Measurements from ENCODE around the gene TOB1. TPM values are rescaled to one million over a fixed set of nuclear protein-coding genes. Genes with fewer than 3 reads are reported as not detected.

TOB1 gene
- total and polyA plus RNA-seq, 9 of the 15 experiments (the other 6 are each of a cell fraction or from before 2014, with no cell fraction given) = 4.8 to 63.7 (median 13.2) TPM

DNA sequence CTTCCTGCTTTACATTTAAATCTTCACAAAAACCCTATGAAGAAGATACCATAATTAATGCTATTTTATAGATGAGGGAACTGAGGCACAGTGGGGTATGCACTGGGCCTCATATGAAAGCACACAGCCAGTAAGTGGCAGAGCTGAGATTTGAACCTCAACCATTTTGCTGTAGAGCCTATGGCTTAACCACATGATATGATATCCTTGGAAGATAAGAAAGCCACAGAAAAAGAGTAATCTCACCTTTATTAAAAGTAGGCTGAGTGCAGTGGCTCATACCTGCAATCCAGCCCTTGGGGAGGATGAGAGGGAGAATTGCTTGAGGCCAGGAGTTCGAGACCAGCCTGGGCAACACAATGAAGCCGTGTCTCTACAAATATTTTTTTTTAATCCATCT lies 15.0 kb upstream of the TOB1 start:
- ATAC-seq (no peak), DNase-seq (ENCODE audit: extremely low read depth in 1 of 4, low spot score in 3 of 4) (no peak), FAIRE-seq (no peak)
- 57% methylated on average over 2 of the region's 2 CpGs for WGBS (ENCODE audit: insufficient coverage, low coverage, missing lambda C conversion rate)
- in situ Hi-C loops (cut with MboI) (no loop called here), intact Hi-C loops (cut with micrococcal nuclease) (no loop called here)
- no peak overlapping the region for H3K27ac ChIP-seq (ENCODE audit: extremely low read depth, low read depth, low read length)
- H3K27me3 ChIP-seq (ENCODE audit: control insufficient read depth in 2 of 2, insufficient read depth in 2 of 2, low read length in 2 of 2) = no peaks in the 10 kb centered on the region
- no peak overlapping the region for H3K4me2 ChIP-seq (ENCODE audit: insufficient read depth, low read length)
- no peak overlapping the region for H3K4me3 ChIP-seq
- CTCF ChIA-PET (ENCODE audit: low intra/inter-chr PET ratio) = no interaction called here
- no peaks in the 10 kb centered on the region for H4K20me1 ChIP-seq (replicated peaks; ENCODE audit: control insufficient read depth, insufficient read depth, low read length)
- no peak overlapping the region for H3K9ac ChIP-seq (ENCODE audit: insufficient read depth in 1 of 2, low read depth in 2 of 2, low read length in 2 of 2)
- TF ChIP-seq KDM1A (IDR thresholded peaks at IDR 0.05) = 0 out of 4 replicates have a peak, but pooled peaks of 1 of the 2 experiments have one; percentile 13
- TF ChIP-seq NR3C1 (CRISPR knock-in tag; IDR thresholded peaks at IDR 0.05) = no peak
- POLR2A ChIA-PET = no interaction called here
- peaks cover 17 to 19% of the 10 kb centered on the region in 2 experiments; a peak in 3 of 5 replicates for H3K4me1 ChIP-seq (replicated peaks in 1 of 2; ENCODE audit: control insufficient read depth in 2 of 2, insufficient read depth in 2 of 2, low read length in 2 of 2)
- no peaks in the 10 kb centered on the region for H3K36me3 ChIP-seq (ENCODE audit: control insufficient read depth, insufficient read depth, low read length)
- BruUV-seq (replicated peaks) = no TSS peak
- H3K79me2 ChIP-seq (ENCODE audit: control insufficient read depth, insufficient read depth, low read length) = no peaks in the 10 kb centered on the region
- H2AFZ ChIP-seq (ENCODE audit: low read depth, low read length) = no peak overlapping the region
- no peaks in the 10 kb centered on the region for H3K9me1 ChIP-seq (ENCODE audit: control insufficient read depth, insufficient read depth, low read length)
- H3K9me3 ChIP-seq (replicated peaks; ENCODE audit: control insufficient read depth, insufficient read depth, low read depth, low read length) = peaks cover 3% of the 10 kb centered on the region

DNA sequence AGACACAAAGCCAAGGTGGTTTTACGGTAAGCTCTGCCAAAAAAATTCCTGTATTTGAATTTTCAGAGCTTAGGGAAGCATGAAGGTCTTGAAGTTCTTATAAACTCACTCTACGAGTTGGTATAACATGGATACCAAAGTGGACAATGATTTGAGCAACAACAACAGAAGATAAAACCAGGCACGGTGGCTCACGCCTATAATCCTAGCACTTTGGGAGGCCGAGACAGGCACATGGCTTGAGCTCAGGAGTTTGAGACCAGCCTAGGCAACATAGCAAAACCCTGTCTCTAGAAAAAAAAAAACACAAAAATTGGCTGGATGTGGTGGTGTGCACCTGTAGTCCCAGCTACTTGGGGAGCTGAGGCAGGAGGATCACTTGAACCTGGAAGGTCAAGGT lies 12.9 kb upstream of the TOB1 start:
- Histone ChIP-seq H3K9ac (ENCODE audit: insufficient read depth in 1 of 2, low read depth in 2 of 2, low read length in 2 of 2) (no peak overlapping the region), H4K20me1 (replicated peaks; ENCODE audit: control insufficient read depth, insufficient read depth, low read length) (no peaks in the 10 kb centered on the region), H3K9me1 (ENCODE audit: control insufficient read depth, insufficient read depth, low read length) (no peaks in the 10 kb centered on the region), H3K27me3 (ENCODE audit: control insufficient read depth in 2 of 2, insufficient read depth in 2 of 2, low read length in 2 of 2) (no peaks in the 10 kb centered on the region), H3K9me3 (replicated peaks; ENCODE audit: control insufficient read depth, insufficient read depth, low read depth, low read length) (peaks cover 3% of the 10 kb centered on the region), H2AFZ (ENCODE audit: low read depth, low read length) (no peak overlapping the region), H3K36me3 (ENCODE audit: control insufficient read depth, insufficient read depth, low read length) (no peaks in the 10 kb centered on the region), H3K79me2 (ENCODE audit: control insufficient read depth, insufficient read depth, low read length) (no peaks in the 10 kb centered on the region), H3K4me2 (ENCODE audit: insufficient read depth, low read length) (no peak overlapping the region), H3K27ac (ENCODE audit: extremely low read depth, low read depth, low read length) (no peak overlapping the region), H3K4me3 (no peak overlapping the region), H3K4me1 (replicated peaks in 1 of 2; ENCODE audit: control insufficient read depth in 2 of 2, insufficient read depth in 2 of 2, low read length in 2 of 2) (peaks cover 4 to 7% of the 10 kb centered on the region in 2 experiments; a peak in 3 of 5 replicates)
- FAIRE-seq (no peak), DNase-seq (ENCODE audit: extremely low read depth in 1 of 4, low spot score in 3 of 4) (no peak), ATAC-seq (no peak)
- no TSS peak for BruUV-seq (replicated peaks)
- in situ Hi-C loops (cut with MboI) = no loop called here
- WGBS (ENCODE audit: insufficient coverage, low coverage, missing lambda C conversion rate) = 57% methylated on average over 5 of the region's 5 CpGs
- CTCF ChIA-PET (ENCODE audit: low intra/inter-chr PET ratio) = no interaction called here
- POLR2A ChIA-PET = interaction anchor here (2.5 kb wide), 1 partner anchor 13 kb away, joined by 17 read pairs; the partner anchor contains the start of gene TOB1
- intact Hi-C loops (cut with micrococcal nuclease) = no loop called here
- TF ChIP-seq JUN (IDR thresholded peaks at IDR 0.05; ENCODE audit: borderline replicate concordance, low read depth, low read length) (no peak), JUN (CRISPR knock-in tag; IDR thresholded peaks at IDR 0.05; ENCODE audit: borderline replicate concordance) (no peak), ZNF316 (IDR thresholded peaks at IDR 0.05) (no peak), LCOR (CRISPR knock-in tag; IDR thresholded peaks at IDR 0.05) (no peak), NR2C1 (IDR thresholded peaks at IDR 0.05) (no peak), NR2C1 (tag; IDR thresholded peaks at IDR 0.05) (no peak), WHSC1 (IDR thresholded peaks at IDR 0.05; ENCODE audit: low read length) (no peak), SUPT5H (IDR thresholded peaks at IDR 0.05) (no peak), RHOXF2B (CRISPR knock-in tag; conservative IDR thresholded peaks at IDR 0.05) (no peak), IRF1 (CRISPR knock-in tag; IDR thresholded peaks at IDR 0.05; ENCODE audit: borderline replicate concordance) (no peak), EHMT2 (IDR thresholded peaks at IDR 0.05) (no peak), ZBTB7A (IDR thresholded peaks at IDR 0.05; ENCODE audit: borderline replicate concordance, control insufficient read depth, low read depth, low read length) (no peak), BACH1 (tag; IDR thresholded peaks at IDR 0.05) (no peak)
- TF ChIP-seq, protein P1, sequence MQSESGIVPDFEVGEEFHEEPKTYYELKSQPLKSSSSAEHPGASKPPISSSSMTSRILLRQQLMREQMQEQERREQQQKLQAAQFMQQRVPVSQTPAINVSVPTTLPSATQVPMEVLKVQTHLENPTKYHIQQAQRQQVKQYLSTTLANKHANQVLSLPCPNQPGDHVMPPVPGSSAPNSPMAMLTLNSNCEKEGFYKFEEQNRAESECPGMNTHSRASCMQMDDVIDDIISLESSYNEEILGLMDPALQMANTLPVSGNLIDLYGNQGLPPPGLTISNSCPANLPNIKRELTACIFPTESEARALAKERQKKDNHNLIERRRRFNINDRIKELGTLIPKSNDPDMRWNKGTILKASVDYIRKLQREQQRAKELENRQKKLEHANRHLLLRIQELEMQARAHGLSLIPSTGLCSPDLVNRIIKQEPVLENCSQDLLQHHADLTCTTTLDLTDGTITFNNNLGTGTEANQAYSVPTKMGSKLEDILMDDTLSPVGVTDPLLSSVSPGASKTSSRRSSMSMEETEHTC (IDR thresholded peaks at IDR 0.05) = no peak
- TF ChIP-seq, protein P2, sequence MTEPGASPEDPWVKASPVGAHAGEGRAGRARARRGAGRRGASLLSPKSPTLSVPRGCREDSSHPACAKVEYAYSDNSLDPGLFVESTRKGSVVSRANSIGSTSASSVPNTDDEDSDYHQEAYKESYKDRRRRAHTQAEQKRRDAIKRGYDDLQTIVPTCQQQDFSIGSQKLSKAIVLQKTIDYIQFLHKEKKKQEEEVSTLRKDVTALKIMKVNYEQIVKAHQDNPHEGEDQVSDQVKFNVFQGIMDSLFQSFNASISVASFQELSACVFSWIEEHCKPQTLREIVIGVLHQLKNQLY (CRISPR knock-in tag; conservative IDR thresholded peaks at IDR 0.05) = no peak

Data from K562 (cell line).